OCI-LY1 (cell line): ENCODE measurements around the gene SPATA9.

Source experiments
- H2AFZ ChIP-seq: fragments of 200-600 bp; sonication (generic), shearing (Covaris generic); 2 replicates; pipeline ENCODE4 v1.6.0; 2014; ENCODE audit warnings: antibody characterized with exemption, mild to moderate bottlenecking, low read length
- H3F3A ChIP-seq: fragments of 200-600 bp; sonication (generic), shearing (Covaris generic); 2 replicates; pipeline ENCODE4 v1.6.0; 2014; ENCODE audit warnings: mild to moderate bottlenecking, antibody characterized with exemption, low read length, moderate library complexity; ENCODE audit not compliant: insufficient read depth
- H3K27ac ChIP-seq: fragments of 200-600 bp; sonication (generic); 2 replicates; pipeline ENCODE4 v1.5.1; 2014; ENCODE audit warnings: low read length, mixed run types, mild to moderate bottlenecking, low read depth; ENCODE audit not compliant: poor library complexity, severe bottlenecking
- H3K27me3 ChIP-seq: fragments of 200-600 bp; sonication (generic); 2 replicates; pipeline ENCODE4 v1.6.0; 2014; ENCODE audit warnings: antibody characterized with exemption, mild to moderate bottlenecking, low read length, moderate library complexity; ENCODE audit not compliant: insufficient read depth
- H3K36me3 ChIP-seq: fragments of 200-600 bp; sonication (generic); 2 replicates; pipeline ENCODE4 v1.6.1; 2014; ENCODE audit warnings: mild to moderate bottlenecking, antibody characterized with exemption, low read length, moderate library complexity, mixed read lengths; ENCODE audit not compliant: insufficient read depth
- H3K4me1 ChIP-seq: fragments of 200-600 bp; sonication (generic); 2 replicates; pipeline ENCODE4 v1.5.1; 2014; ENCODE audit warnings: mild to moderate bottlenecking, low read length, moderate library complexity; ENCODE audit not compliant: insufficient read depth, severe bottlenecking
- H3K4me2 ChIP-seq: fragments of 200-600 bp; sonication (generic), shearing (Covaris generic); 2 replicates; pipeline ENCODE4 v1.6.1; 2014; ENCODE audit warnings: low read length
- H3K4me3 ChIP-seq: fragments of 200-600 bp; sonication (generic); 2 replicates; pipeline ENCODE4 v1.5.1; 2014; ENCODE audit warnings: low read length, low read depth, mild to moderate bottlenecking, mixed read lengths; ENCODE audit not compliant: poor library complexity, severe bottlenecking
- H3K79me2 ChIP-seq: fragments of 200-600 bp; shearing (Covaris generic); 2 replicates; pipeline ENCODE4 v1.6.1; 2016; ENCODE audit warnings: mixed run types, low read length, mixed read lengths; ENCODE audit not compliant: insufficient read depth
- H3K9ac ChIP-seq: fragments of 200-600 bp; sonication (generic), shearing (Covaris generic); 2 replicates; pipeline ENCODE4 v1.6.1; 2014; ENCODE audit warnings: mild to moderate bottlenecking, low read length, mixed read lengths
- H3K9me2 ChIP-seq: fragments of 200-600 bp; sonication (generic), shearing (Covaris generic); 2 replicates; pipeline ENCODE4 v1.6.1; 2014; ENCODE audit warnings: low read depth, mild to moderate bottlenecking, low read length, mixed read lengths
- H3K9me3 ChIP-seq: fragments of 200-600 bp; shearing (Covaris generic); 2 replicates; pipeline ENCODE4 v1.6.1; 2014; ENCODE audit warnings: low read length, mixed read lengths
- H4K20me1 ChIP-seq: fragments of 200-600 bp; sonication (generic), shearing (Covaris generic); 2 replicates; pipeline ENCODE4 v1.6.0; 2016; ENCODE audit warnings: mild to moderate bottlenecking, low read length; ENCODE audit not compliant: insufficient read depth
- EZH2 ChIP-seq: fragments of 200-600 bp; sonication (generic), shearing (Covaris generic); IDR thresholded peaks from 2 replicates; pipeline ENCODE4 v1.8.0; 2017; ENCODE audit warnings: borderline replicate concordance, mixed run types, mild to moderate bottlenecking, antibody characterized with exemption, low read length, moderate library complexity, mixed read lengths
- TF ChIP-seq, protein P1 (sequence below): fragments of 200-600 bp; sonication (generic), shearing (Covaris generic); IDR thresholded peaks from 2 replicates; pipeline ENCODE4 v1.5.1; 2017; ENCODE audit warnings: mild to moderate bottlenecking, antibody characterized with exemption, low read length, moderate library complexity, mixed read lengths

The SPATA9 gene

DNA sequence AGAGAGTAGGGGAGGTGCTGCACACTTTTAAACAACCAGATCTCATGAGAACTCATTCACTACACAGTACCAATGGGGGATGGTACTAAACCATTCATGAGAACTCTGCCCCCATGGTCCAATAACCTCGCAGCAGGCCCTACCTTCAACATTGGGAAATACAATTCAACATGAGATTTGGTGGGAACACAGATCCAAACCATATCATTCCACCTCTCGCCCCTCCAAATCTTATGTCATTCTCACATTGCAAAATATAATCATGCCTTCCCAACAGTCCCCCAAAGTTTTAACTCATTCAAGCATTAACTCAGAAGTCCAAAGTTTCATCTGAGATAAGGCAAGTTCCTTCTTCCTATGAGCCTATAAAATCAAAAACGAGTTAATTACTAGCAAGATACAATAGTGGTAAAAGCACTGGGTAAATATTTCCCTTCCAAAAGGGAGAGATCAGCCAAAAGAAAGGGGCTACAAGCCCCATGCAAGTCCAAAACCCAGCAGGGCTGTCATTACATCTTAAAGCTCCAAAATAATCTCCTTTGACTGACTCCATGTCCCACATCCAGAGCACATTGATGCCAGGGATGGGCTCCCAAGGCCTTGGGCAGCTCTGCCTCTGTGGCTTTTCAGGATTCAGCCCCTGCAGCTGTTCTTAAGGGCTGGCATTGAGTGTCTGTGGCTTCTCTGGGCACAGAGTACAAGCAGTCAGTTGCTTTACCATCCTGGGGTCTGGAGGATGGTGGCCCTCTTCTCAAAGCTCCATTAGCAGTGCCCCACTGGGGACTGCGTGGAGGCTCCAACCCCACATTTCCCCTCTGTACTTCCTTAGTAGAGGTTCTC is 54.6 kb downstream of the SPATA9 start:
- Histone ChIP-seq H3K9me3 (no peaks in the 10 kb centered on the region), H3K4me1 (no peaks in the 10 kb centered on the region), H3F3A (no peaks in the 10 kb centered on the region), H3K36me3 (no peaks in the 10 kb centered on the region; the same call in 1 of the 2 replicates), H4K20me1 (no peaks in the 10 kb centered on the region), H3K4me2 (no peak overlapping the region), H3K79me2 (no peaks in the 10 kb centered on the region), H3K27ac (no peak overlapping the region), H3K27me3 (no peaks in the 10 kb centered on the region), H3K9me2 (no peaks in the 10 kb centered on the region), H3K4me3 (no peak overlapping the region), H3K9ac (no peak overlapping the region), H2AFZ (no peak overlapping the region)
- TF ChIP-seq, protein P1, sequence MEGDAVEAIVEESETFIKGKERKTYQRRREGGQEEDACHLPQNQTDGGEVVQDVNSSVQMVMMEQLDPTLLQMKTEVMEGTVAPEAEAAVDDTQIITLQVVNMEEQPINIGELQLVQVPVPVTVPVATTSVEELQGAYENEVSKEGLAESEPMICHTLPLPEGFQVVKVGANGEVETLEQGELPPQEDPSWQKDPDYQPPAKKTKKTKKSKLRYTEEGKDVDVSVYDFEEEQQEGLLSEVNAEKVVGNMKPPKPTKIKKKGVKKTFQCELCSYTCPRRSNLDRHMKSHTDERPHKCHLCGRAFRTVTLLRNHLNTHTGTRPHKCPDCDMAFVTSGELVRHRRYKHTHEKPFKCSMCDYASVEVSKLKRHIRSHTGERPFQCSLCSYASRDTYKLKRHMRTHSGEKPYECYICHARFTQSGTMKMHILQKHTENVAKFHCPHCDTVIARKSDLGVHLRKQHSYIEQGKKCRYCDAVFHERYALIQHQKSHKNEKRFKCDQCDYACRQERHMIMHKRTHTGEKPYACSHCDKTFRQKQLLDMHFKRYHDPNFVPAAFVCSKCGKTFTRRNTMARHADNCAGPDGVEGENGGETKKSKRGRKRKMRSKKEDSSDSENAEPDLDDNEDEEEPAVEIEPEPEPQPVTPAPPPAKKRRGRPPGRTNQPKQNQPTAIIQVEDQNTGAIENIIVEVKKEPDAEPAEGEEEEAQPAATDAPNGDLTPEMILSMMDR, result no peak
- TF ChIP-seq EZH2, result no peak

DNA sequence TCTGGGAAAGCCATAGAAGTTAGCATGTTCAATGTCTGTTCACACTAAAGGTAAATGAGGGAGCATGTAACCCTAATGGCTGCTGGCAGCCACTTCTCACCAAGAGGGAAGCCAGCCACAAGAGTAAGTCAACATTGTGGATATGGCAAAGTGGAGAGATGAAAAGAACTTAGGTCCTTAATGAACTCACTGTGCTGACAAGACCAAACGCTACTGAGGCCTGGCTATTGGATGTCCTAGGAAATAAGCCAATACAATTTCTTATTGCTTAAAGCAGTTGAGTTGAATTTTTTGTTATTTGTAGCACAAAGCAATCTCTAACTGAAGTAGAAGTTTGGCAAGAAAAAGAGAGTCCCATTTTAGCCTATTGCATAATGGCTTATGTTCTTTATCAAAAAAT is 56.1 kb downstream of the SPATA9 start:
- Histone ChIP-seq H4K20me1 (no peaks in the 10 kb centered on the region), H3K9me2 (no peaks in the 10 kb centered on the region), H3K27me3 (no peaks in the 10 kb centered on the region), H3K27ac (no peak overlapping the region), H3K79me2 (no peaks in the 10 kb centered on the region), H3K4me1 (peaks cover 4% of the 10 kb centered on the region), H3K9me3 (no peaks in the 10 kb centered on the region), H3K36me3 (no peaks in the 10 kb centered on the region; the same call in 1 of the 2 replicates), H2AFZ (no peak overlapping the region), H3K4me2 (no peak overlapping the region), H3F3A (peaks cover 4% of the 10 kb centered on the region; the same call in 1 of the 2 replicates), H3K9ac (no peak overlapping the region), H3K4me3 (no peak overlapping the region)
- no peak for TF ChIP-seq EZH2
- TF ChIP-seq, protein P1, result no peak

DNA sequence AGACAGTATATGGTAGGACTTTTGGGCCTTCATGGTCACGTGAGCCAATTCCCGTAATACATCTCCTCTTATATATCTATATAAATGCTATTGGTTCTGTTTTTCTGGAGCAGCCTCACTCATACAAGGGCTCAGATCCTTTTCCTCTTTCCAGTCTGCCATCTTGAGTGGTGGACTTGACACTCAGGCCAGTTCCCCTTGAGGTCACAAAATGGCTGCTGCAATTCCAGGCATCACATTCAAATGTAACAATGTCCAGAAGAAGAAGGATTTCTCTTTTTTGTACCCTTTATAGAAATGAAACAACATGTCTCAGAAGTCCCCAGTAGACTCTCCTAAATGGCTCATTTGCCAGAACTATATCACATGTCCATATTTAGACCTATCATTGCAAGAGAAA is 58.4 kb downstream of the SPATA9 start:
- Histone ChIP-seq H3F3A (peaks cover 4% of the 10 kb centered on the region; the same call in 1 of the 2 replicates), H3K9ac (no peak overlapping the region), H3K27ac (no peak overlapping the region), H3K9me3 (no peaks in the 10 kb centered on the region), H3K4me2 (no peak overlapping the region), H3K27me3 (0 out of 2 replicates have a peak, but pooled peaks cover 2% of the 10 kb centered on the region), H4K20me1 (no peaks in the 10 kb centered on the region), H2AFZ (no peak overlapping the region), H3K36me3 (no peaks in the 10 kb centered on the region), H3K79me2 (no peaks in the 10 kb centered on the region), H3K9me2 (no peaks in the 10 kb centered on the region), H3K4me3 (no peak overlapping the region), H3K4me1 (peaks cover 20% of the 10 kb centered on the region)
- no peak for TF ChIP-seq EZH2
